ENCODE results near the gene FAM13B. TPM values are rescaled to one million over a fixed set of nuclear protein-coding genes. Genes with fewer than 3 reads are reported as not detected.
A peak's percentile ranks its signal among the peaks of the same experiment; 100 is the strongest.

Gene FAM13B
- polyA plus RNA-seq, 1 of the 3 experiments (the other 2 are of a cell fraction): 13.0 TPM

- 100% methylated on average over 1 of the region's 1 CpG for WGBS (ENCODE audit: low lambda C conversion rate)
- POLR2A ChIA-PET: interaction anchor here (0.7 kb wide), 1 partner anchor 83 kb away, joined by 3 read pairs; no protein-coding TSS in a partner anchor
These were observed 130.3 kb downstream of the FAM13B start for GRCh38 chr5:137902408-137903133.

More at GRCh38 chr5:137902408-137903133, 130.3 kb downstream of the FAM13B start:
- Histone ChIP-seq H3K4me3 (ENCODE audit: low read depth in 2 of 2, low read length in 1 of 2) (no peak overlapping the region), H3K4me1 (ENCODE audit: control insufficient read depth in 1 of 2, insufficient read depth in 2 of 2, low read depth in 1 of 2, low read length in 1 of 2) (peaks cover 0 to 9% of the 10 kb centered on the region in 2 experiments; a peak in 1 of 4 replicates), H3F3A (replicated peaks; ENCODE audit: insufficient read depth) (no peaks in the 10 kb centered on the region), H2AFZ (ENCODE audit: low read depth) (no peak overlapping the region), H3K27ac (ENCODE audit: low read depth in 2 of 2, low read length in 1 of 2) (peak overlapping the region in 1 of 2 experiments; percentile 25; a peak in 1 of 4 replicates), H3K79me2 (ENCODE audit: insufficient read depth) (no peaks in the 10 kb centered on the region), H3K9me2 (no peaks in the 10 kb centered on the region; the same call in 1 of the 2 replicates), H3K36me3 (replicated peaks in 1 of 2; ENCODE audit: control insufficient read depth in 1 of 2, insufficient read depth in 2 of 2, low read length in 1 of 2) (no peaks in the 10 kb centered on the region), H4K20me1 (ENCODE audit: insufficient read depth) (no peaks in the 10 kb centered on the region), H3K4me2 (no peak overlapping the region), H3K9me3 (no peaks in the 10 kb centered on the region), H3K9ac (no peak overlapping the region), H3K27me3 (ENCODE audit: insufficient read depth) (no peaks in the 10 kb centered on the region)
- CTCF ChIA-PET: interaction anchor here (1.0 to 1.1 kb wide), 2 partner anchors 28 to 30 kb away, joined by 3 read pairs; no protein-coding TSS in a partner anchor
- peak; percentile 19 for DNase-seq
- TF ChIP-seq RAD21 (IDR thresholded peaks at IDR 0.05; ENCODE audit: low read length) (no peak), GABPA (IDR thresholded peaks at IDR 0.05; ENCODE audit: low read depth) (no peak), CHD2 (IDR thresholded peaks at IDR 0.05; ENCODE audit: low read length, partially characterized antibody) (no peak), NRF1 (IDR thresholded peaks at IDR 0.05; ENCODE audit: low read depth, low read length) (no peak), TAF1 (IDR thresholded peaks at IDR 0.05; ENCODE audit: borderline replicate concordance, low read depth, low read length) (no peak), REST (IDR thresholded peaks at IDR 0.05; ENCODE audit: low read depth, low read length) (no peak)
- TF ChIP-seq, protein P1, sequence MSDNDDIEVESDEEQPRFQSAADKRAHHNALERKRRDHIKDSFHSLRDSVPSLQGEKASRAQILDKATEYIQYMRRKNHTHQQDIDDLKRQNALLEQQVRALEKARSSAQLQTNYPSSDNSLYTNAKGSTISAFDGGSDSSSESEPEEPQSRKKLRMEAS (IDR thresholded peaks at IDR 0.05; ENCODE audit: low read depth): no peak

Data from SK-N-SH (cell line).